ENCODE measurements around the gene GALNT9.
A peak's percentile ranks its signal among the peaks of the same experiment; 100 is the strongest.
"Not testable (repeated sequence)": the region's sequence is repeated elsewhere in the genome, so short reads cannot be mapped to it uniquely, and the experiment has no call there.

The GALNT9 gene

GRCh38 chr12:132153501-132154340, 175.7 kb downstream of the GALNT9 start:
- peak; percentile 60 for DNase-seq

- no peak for DNase-seq
These were observed 176.4 kb downstream of the GALNT9 start for GRCh38 chr12:132152953-132153352.

DNA sequence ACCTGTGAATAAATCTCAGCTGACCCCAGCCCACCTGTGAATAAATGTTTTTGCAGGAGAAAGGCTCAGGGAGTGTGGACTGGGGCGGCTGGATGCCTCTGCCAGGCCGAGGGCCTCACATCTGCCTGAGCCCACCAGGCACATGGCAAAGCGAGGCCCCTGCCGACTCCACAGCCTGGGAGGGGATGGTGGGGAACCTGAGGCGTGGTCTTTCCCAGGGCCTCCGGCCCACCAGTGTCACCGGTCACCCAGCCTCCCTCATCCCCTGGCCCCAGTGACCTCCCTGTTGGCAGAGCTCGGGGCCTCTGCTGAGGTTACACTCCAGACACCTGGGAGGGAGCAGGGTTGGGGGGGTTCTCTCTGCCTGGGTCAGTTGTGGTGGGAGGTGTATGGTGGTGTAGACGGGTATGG, 177.0 kb downstream of the GALNT9 start:
- no peak for DNase-seq

DNA sequence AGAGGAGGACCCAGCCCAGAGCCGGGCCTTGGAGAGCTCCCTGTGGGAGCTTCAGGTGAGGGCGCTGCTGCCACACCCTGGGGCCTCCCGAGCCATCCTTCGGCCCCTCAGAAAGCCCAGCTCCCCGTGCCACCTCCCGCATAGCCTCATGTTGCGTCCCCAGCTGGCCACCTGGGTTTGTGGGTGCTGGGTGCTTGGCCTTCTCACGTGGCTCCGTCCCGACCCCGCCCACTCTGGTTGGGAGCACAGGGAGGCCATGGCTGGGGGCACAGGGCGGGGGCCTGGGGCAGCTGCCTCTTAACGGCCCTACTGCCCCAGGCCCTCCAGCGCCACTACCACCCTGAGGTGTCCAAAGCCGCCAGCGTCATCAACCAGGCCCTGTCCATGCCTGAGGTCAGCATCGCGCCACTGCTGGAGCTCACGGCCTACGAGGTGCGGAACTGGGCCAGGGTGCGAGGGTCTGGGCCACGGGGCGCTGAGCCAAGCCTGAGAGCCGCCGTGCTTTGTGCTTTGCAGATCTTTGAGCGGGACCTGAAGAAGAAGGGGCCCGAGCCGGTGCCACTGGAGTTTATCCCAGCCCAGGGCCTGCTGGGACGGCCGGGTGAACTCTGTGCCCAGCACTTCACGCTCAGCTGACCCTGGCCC, 177.5 kb downstream of the GALNT9 start:
- DNase-seq, result no peak

DNA sequence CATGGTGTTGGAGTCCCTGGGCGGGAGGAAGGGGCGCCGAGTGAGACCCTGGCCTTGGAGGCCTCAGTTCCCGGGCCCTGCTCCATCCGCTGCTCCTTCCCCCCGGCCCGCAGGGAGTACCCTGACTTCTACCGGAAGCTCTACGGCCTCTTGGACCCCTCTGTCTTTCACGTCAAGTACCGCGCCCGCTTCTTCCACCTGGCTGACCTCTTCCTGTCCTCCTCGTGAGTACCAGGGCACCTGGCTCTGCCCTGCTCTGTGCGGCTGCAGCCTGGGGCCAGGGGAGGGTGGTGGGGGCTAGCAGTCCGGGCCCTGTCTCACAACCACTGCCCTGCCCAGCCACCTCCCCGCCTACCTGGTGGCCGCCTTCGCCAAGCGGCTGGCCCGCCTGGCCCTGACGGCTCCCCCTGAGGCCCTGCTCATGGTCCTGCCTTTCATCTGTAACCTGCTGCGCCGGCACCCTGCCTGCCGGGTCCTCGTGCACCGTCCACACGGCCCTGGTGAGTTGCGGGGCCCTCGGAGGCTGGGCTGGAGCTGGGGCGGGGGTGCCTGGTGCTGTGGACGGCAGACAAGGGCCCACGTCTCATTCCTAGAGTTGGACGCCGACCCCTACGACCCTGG, 178.1 kb downstream of the GALNT9 start:
- DNase-seq, result no peak

DNA sequence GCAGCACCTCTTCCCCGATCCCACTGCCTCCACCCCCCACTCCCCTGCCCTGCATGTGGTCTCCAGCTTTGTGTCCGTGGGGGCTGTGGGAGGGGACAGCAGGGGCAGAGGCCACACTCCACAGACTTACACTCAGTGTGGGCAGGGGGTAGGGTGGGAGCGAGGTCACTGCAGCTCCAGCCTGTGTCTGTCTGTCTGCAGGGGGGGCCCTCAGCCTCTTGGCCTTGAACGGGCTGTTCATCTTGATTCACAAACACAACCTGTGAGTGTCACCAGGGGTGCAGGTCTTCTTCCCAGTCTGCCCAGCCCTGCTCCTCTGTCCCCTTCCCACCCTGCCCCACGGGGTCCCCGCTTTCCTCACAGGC, 178.6 kb downstream of the GALNT9 start:
- DNase-seq, result no peak

DNA sequence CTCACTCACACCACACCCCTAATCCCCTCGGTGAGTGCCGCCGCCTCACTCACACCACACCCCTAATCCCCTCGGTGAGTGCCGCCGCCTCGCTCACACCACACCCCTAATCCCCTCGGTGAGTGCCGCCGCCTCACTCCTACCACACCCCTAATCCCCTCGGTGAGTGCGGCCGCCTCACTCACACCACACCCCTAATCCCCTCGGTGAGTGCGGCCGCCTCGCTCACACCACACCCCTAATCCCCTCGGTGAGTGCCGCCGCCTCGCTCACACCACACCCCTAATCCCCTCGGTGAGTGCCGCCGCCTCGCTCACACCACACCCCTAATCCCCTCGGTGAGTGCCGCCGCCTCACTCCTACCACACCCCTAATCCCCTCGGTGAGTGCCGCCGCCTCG, 179.9 kb downstream of the GALNT9 start:
- not testable (repeated sequence) for DNase-seq

GRCh38 chr12:132148368-132149045, 180.9 kb downstream of the GALNT9 start:
- DNase-seq, result no peak

GRCh38 chr12:132147423-132148367, 181.7 kb downstream of the GALNT9 start:
- DNase-seq, result no peak

- DNase-seq, result no peak
These were observed 182.5 kb downstream of the GALNT9 start for GRCh38 chr12:132146772-132147422.
